Body of pancreas (tissue), 4 donors: ENCODE data around the gene GRID2.

Experiments
- POLR2A ChIP-seq, 3 donors: fragments of 450-650 bp; IDR thresholded peaks; one replicate each; pipeline ENCODE4 v1.6.1; 2016; ENCODE audit warnings: antibody characterized with exemption in 3 of 3, mild to moderate bottlenecking in 2 of 3
- TF ChIP-seq, protein P1 (sequence below), 7 experiments: fragments of 450-650 bp in 4 of 7; fragments of 200-600 bp in 3 of 7; sonication (generic) in 3 of 7; IDR thresholded peaks; one replicate each; pipeline ENCODE4 v1.5.1; 2016 to 2019; ENCODE audit warnings: antibody characterized with exemption in 7 of 7

DNA sequence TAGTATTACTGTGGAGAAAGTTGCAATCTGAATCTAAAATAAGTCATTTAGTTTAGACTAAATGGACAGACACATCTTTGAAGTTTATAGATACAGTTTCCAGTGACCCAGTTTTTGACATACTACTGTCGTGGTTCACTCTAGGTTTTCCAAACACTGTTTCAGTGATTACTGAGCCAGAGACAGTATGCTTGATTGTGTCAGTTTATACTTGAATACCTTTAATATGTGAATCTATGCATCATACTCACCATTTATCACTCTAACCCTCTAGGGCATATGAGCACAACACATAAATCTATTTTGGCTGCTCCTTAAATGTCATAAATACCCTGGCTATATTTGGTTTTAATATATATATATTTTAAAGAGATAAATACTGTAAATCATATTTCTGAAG is 173.5 kb downstream of the GRID2 start:
- TF ChIP-seq, protein P1, sequence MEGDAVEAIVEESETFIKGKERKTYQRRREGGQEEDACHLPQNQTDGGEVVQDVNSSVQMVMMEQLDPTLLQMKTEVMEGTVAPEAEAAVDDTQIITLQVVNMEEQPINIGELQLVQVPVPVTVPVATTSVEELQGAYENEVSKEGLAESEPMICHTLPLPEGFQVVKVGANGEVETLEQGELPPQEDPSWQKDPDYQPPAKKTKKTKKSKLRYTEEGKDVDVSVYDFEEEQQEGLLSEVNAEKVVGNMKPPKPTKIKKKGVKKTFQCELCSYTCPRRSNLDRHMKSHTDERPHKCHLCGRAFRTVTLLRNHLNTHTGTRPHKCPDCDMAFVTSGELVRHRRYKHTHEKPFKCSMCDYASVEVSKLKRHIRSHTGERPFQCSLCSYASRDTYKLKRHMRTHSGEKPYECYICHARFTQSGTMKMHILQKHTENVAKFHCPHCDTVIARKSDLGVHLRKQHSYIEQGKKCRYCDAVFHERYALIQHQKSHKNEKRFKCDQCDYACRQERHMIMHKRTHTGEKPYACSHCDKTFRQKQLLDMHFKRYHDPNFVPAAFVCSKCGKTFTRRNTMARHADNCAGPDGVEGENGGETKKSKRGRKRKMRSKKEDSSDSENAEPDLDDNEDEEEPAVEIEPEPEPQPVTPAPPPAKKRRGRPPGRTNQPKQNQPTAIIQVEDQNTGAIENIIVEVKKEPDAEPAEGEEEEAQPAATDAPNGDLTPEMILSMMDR (IDR thresholded peaks at IDR 0.05): no peak
- TF ChIP-seq POLR2A (IDR thresholded peaks at IDR 0.05): no peak
